H9 (cell line): ENCODE measurements around the gene GLOD4. TPM values are rescaled to one million over a fixed set of nuclear protein-coding genes. Genes with fewer than 3 reads are reported as not detected.

ENCODE experiments used
- DNase-seq: peaks from one replicate; pipeline ENCODE4 v3.0.0-alpha.2; 2017
- H2AFZ ChIP-seq: one replicate; pipeline ENCODE4 v1.6.1; 2013; ENCODE audit warnings: mild to moderate bottlenecking, low read length, control low read depth, moderate library complexity
- H2AK5ac ChIP-seq: 2 replicates; pipeline ENCODE4 v1.6.1; 2013; ENCODE audit warnings: low read length, control low read depth, mixed read lengths; ENCODE audit not compliant: insufficient read length
- H2BK120ac ChIP-seq: one replicate; pipeline ENCODE4 v1.6.1; 2013; ENCODE audit warnings: low read depth, mild to moderate bottlenecking, low read length, control low read depth, inconsistent platforms; ENCODE audit not compliant: poor library complexity, severe bottlenecking
- H2BK12ac ChIP-seq: 2 replicates; pipeline ENCODE4 v1.6.1; 2013; ENCODE audit warnings: low read length, control low read depth, mixed read lengths, low read depth; ENCODE audit not compliant: insufficient read length
- H2BK15ac ChIP-seq: 2 replicates; pipeline ENCODE4 v1.6.1; 2013; ENCODE audit warnings: low read depth, low read length, control low read depth
- H2BK20ac ChIP-seq: one replicate; pipeline ENCODE4 v1.6.1; 2013; ENCODE audit warnings: low read depth, mild to moderate bottlenecking, low read length, control low read depth, inconsistent platforms; ENCODE audit not compliant: poor library complexity, severe bottlenecking
- H2BK5ac ChIP-seq: 2 replicates; pipeline ENCODE4 v1.6.1; 2013; ENCODE audit warnings: low read length, control low read depth, mixed read lengths; ENCODE audit not compliant: insufficient read length
- H3K14ac ChIP-seq: 2 replicates; pipeline ENCODE4 v1.6.1; 2013; ENCODE audit warnings: low read length, control low read depth; ENCODE audit not compliant: insufficient read depth
- H3K18ac ChIP-seq: 2 replicates; pipeline ENCODE4 v1.6.1; 2013; ENCODE audit warnings: low read depth, mild to moderate bottlenecking, mixed read lengths, low read length, control low read depth; ENCODE audit not compliant: insufficient read length
- H3K23ac ChIP-seq: 2 replicates; pipeline ENCODE4 v1.6.1; 2013; ENCODE audit warnings: low read length, control low read depth, mixed read lengths, low read depth; ENCODE audit not compliant: insufficient read length
- H3K23me2 ChIP-seq: 2 replicates; pipeline ENCODE4 v1.6.1; 2013; ENCODE audit warnings: low read depth, mild to moderate bottlenecking, mixed read lengths, low read length, control low read depth; ENCODE audit not compliant: insufficient read length, poor library complexity, severe bottlenecking
- H3K27ac ChIP-seq: 2 replicates; pipeline ENCODE4 v1.5.1; 2013; ENCODE audit warnings: low read length, control low read depth, mixed read lengths, low read depth; ENCODE audit not compliant: insufficient read length
- H3K27me3 ChIP-seq: 2 replicates; pipeline ENCODE4 v1.6.1; 2013; ENCODE audit warnings: low read length, control low read depth, inconsistent platforms; ENCODE audit not compliant: insufficient read depth
- H3K4ac ChIP-seq: 2 replicates; pipeline ENCODE4 v1.6.1; 2013; ENCODE audit warnings: low read depth, mild to moderate bottlenecking, control low read depth, inconsistent platforms, low read length, moderate library complexity
- H3K4me1 ChIP-seq: 2 replicates; pipeline ENCODE4 v1.6.1; 2013; ENCODE audit warnings: low read length, control low read depth, inconsistent platforms; ENCODE audit not compliant: insufficient read depth
- H3K4me2 ChIP-seq: 2 replicates; pipeline ENCODE4 v1.6.1; 2013; ENCODE audit warnings: low read length, control low read depth, mixed read lengths; ENCODE audit not compliant: insufficient read length, insufficient read depth
- H3K56ac ChIP-seq: 2 replicates; pipeline ENCODE4 v1.6.1; 2013; ENCODE audit warnings: low read depth, mild to moderate bottlenecking, mixed read lengths, low read length, control low read depth; ENCODE audit not compliant: insufficient read length
- H3K79me1 ChIP-seq: 2 replicates; pipeline ENCODE4 v1.6.1; 2013; ENCODE audit warnings: low read depth, mild to moderate bottlenecking, moderate library complexity, low read length, control low read depth, inconsistent platforms; ENCODE audit not compliant: insufficient read depth, poor library complexity, severe bottlenecking
- H3K79me2 ChIP-seq: 2 replicates; pipeline ENCODE4 v1.6.1; 2013; ENCODE audit warnings: low read length, control low read depth, inconsistent platforms; ENCODE audit not compliant: insufficient read depth
- H3K9ac ChIP-seq: 2 replicates; pipeline ENCODE4 v1.6.1; 2013; ENCODE audit warnings: low read length, control low read depth, mixed read lengths; ENCODE audit not compliant: insufficient read length; ENCODE audit errors: extremely low read depth
- H3K9me3 ChIP-seq: one replicate; pipeline ENCODE4 v1.6.1; 2013; ENCODE audit warnings: low read depth, low read length, inconsistent platforms; ENCODE audit not compliant: control insufficient read depth
- H3T11ph ChIP-seq: one replicate; pipeline ENCODE4 v1.6.1; 2013; ENCODE audit warnings: mild to moderate bottlenecking, low read length, control low read depth, inconsistent platforms
- H4K20me1 ChIP-seq: one replicate; pipeline ENCODE4 v1.6.1; 2013; ENCODE audit not compliant: control insufficient read depth, insufficient read length, insufficient read depth
- H4K5ac ChIP-seq: 2 replicates; pipeline ENCODE4 v1.6.1; 2013; ENCODE audit warnings: low read depth, mild to moderate bottlenecking, mixed read lengths, low read length, control low read depth; ENCODE audit not compliant: insufficient read length
- H4K8ac ChIP-seq: replicated peaks from 2 replicates; pipeline ENCODE4 v1.6.1; 2013; ENCODE audit warnings: low read length, control low read depth, mixed read lengths, low read depth; ENCODE audit not compliant: insufficient read length
- H4K91ac ChIP-seq: 2 replicates; pipeline ENCODE4 v1.6.1; 2013; ENCODE audit warnings: low read depth, mild to moderate bottlenecking, moderate library complexity, mixed read lengths, low read length, control low read depth; ENCODE audit not compliant: insufficient read length
- H3K27ac Mint-ChIP-seq, 3 experiments: 2 replicates in 2 of 3; 3 replicates in 1 of 3; pipeline ENCODE4 v1.8.0; 2020 to 2021; ENCODE audit warnings: mixed read lengths in 3 of 3, mild to moderate bottlenecking in 1 of 3, moderate library complexity in 1 of 3
- H3K27me3 Mint-ChIP-seq: 2 replicates; pipeline ENCODE4 v1.8.0; 2021; ENCODE audit warnings: low read depth, mild to moderate bottlenecking, moderate library complexity, mixed read lengths
- H3K36me3 Mint-ChIP-seq, 3 experiments: 2 replicates in 2 of 3; 3 replicates in 1 of 3; pipeline ENCODE4 v1.8.0; 2020 to 2021; ENCODE audit warnings: low read depth in 3 of 3, mixed read lengths in 3 of 3; ENCODE audit not compliant: insufficient read depth in 1 of 3
- H3K4me1 Mint-ChIP-seq, 2 experiments: 2 replicates each; pipeline ENCODE4 v1.8.0; 2020; ENCODE audit warnings: mixed read lengths in 2 of 2
- H3K4me3 Mint-ChIP-seq, 2 experiments: 2 replicates in 1 of 2; 3 replicates in 1 of 2; pipeline ENCODE4 v1.8.0; 2020 to 2021; ENCODE audit warnings: mild to moderate bottlenecking in 2 of 2, mixed read lengths in 2 of 2, moderate library complexity in 1 of 2
- H3K9me3 Mint-ChIP-seq, 2 experiments: 2 replicates in 1 of 2; 3 replicates in 1 of 2; pipeline ENCODE4 v1.8.0; 2020; ENCODE audit warnings: mild to moderate bottlenecking in 2 of 2, mixed read lengths in 2 of 2, moderate library complexity in 1 of 2
- WGBS: extraction: QIAGEN DNeasy Blood & Tissue Kit; methylation state at CpG from one replicate; pipeline ENCODE4 v1.1.7; 2013; ENCODE audit warnings: missing lambda C conversion rate, low lambda C conversion rate, mixed read lengths; ENCODE audit not compliant: insufficient read length; ENCODE audit errors: extremely low coverage; 5-methylcytosine and 5-hydroxymethylcytosine counted together
- total RNA-seq: library from RNA; stranded (reverse); gene quantifications from 2 replicates; pipeline ENCODE4 v1.2.1, GENCODE V29; 2021
- TF ChIP-seq, protein P1 (sequence below): fragments of 200-600 bp; sonication (generic); conservative IDR thresholded peaks from 3 replicates; pipeline ENCODE4 v1.8.0; 2021; ENCODE audit warnings: antibody characterized with exemption, mild to moderate bottlenecking

The GLOD4 gene
- total RNA-seq, 1 experiment from 2014 or later = 106 TPM

DNA sequence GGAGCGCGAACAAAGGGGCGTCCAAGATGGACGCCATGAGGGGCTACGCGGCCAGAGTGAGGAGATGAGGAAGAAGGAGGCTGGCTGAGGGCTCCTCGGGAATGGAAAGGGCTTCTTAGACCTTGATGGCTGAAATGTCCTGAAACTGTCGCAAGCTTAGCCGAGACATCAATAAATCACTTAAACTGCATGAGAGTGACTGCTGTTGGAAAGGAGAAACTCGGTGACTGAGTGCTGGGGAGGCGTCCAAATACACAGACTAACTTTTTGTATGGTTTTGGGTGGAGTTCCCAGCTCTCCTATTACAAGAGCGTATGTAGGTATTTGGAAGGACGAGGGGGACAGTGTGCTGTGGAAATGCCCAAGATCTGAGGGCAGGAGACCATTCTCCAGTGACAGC is 28.7 kb downstream of the GLOD4 start:
- Histone ChIP-seq H3K9me3 (no peaks in the 10 kb centered on the region), H3K14ac (no peak overlapping the region), H3T11ph (no peak overlapping the region), H2AK5ac (no peak overlapping the region), H3K4ac (no peak overlapping the region), H3K9ac (no peak overlapping the region), H4K91ac (no peak overlapping the region), H2BK20ac (no peak overlapping the region), H2BK12ac (no peak overlapping the region), H3K4me2 (no peak overlapping the region), H4K5ac (no peak overlapping the region), H3K79me1 (peaks cover 3% of the 10 kb centered on the region), H2BK120ac (no peak overlapping the region), H3K23ac (no peak overlapping the region), H3K18ac (no peak overlapping the region), H4K20me1 (no peaks in the 10 kb centered on the region), H3K56ac (no peak overlapping the region), H2BK5ac (no peak overlapping the region), H3K27ac (no peak overlapping the region), H2BK15ac (no peak overlapping the region), H3K27me3 (no peaks in the 10 kb centered on the region), H3K4me1 (no peaks in the 10 kb centered on the region), H3K79me2 (peaks cover 9% of the 10 kb centered on the region; the same call in 1 of the 2 replicates), H2AFZ (no peak overlapping the region), H3K23me2 (peaks cover 7% of the 10 kb centered on the region), H4K8ac (no peak overlapping the region)
- peak overlapping the region; percentile 9 to 10; a peak in 2 of 5 replicates for H3K4me3 Mint-ChIP-seq
- H3K9me3 Mint-ChIP-seq = peaks cover 13 to 18% of the 10 kb centered on the region in 2 experiments
- TF ChIP-seq, protein P1, sequence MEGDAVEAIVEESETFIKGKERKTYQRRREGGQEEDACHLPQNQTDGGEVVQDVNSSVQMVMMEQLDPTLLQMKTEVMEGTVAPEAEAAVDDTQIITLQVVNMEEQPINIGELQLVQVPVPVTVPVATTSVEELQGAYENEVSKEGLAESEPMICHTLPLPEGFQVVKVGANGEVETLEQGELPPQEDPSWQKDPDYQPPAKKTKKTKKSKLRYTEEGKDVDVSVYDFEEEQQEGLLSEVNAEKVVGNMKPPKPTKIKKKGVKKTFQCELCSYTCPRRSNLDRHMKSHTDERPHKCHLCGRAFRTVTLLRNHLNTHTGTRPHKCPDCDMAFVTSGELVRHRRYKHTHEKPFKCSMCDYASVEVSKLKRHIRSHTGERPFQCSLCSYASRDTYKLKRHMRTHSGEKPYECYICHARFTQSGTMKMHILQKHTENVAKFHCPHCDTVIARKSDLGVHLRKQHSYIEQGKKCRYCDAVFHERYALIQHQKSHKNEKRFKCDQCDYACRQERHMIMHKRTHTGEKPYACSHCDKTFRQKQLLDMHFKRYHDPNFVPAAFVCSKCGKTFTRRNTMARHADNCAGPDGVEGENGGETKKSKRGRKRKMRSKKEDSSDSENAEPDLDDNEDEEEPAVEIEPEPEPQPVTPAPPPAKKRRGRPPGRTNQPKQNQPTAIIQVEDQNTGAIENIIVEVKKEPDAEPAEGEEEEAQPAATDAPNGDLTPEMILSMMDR = no peak
- peaks cover 34 to 48% (median 46%) of the 10 kb centered on the region in 3 experiments for H3K36me3 Mint-ChIP-seq
- WGBS = no CpG with 5 or more reads among the region's 13 CpGs
- DNase-seq = no peak
- H3K27ac Mint-ChIP-seq = no peak overlapping the region
- peaks cover 31 to 36% of the 10 kb centered on the region in 2 experiments for H3K4me1 Mint-ChIP-seq
- no peaks in the 10 kb centered on the region for H3K27me3 Mint-ChIP-seq
